Activated naive CD4-positive, alpha-beta T cell treated with anti-CD3 and anti-CD28 coated beads, Interleukin-2, amount 50 U/mL, for 24 hours (primary cell): Measurements from ENCODE around the gene CYB5R2.

Experiments
- H3K27ac Mint-ChIP-seq: one replicate; pipeline ENCODE4 v1.8.0; 2021; ENCODE audit warnings: mild to moderate bottlenecking, mixed read lengths
- H3K27me3 Mint-ChIP-seq: one replicate; pipeline ENCODE4 v1.8.0; 2021; ENCODE audit warnings: mixed read lengths
- H3K36me3 Mint-ChIP-seq: one replicate; pipeline ENCODE4 v1.8.0; 2021; ENCODE audit warnings: mixed read lengths
- H3K4me1 Mint-ChIP-seq: one replicate; pipeline ENCODE4 v1.8.0; 2021; ENCODE audit warnings: mixed read lengths
- H3K4me3 Mint-ChIP-seq: one replicate; pipeline ENCODE4 v1.8.0; 2021; ENCODE audit warnings: mild to moderate bottlenecking, mixed read lengths
- H3K9me3 Mint-ChIP-seq: one replicate; pipeline ENCODE4 v1.8.0; 2021; ENCODE audit warnings: mixed read lengths

The CYB5R2 gene

DNA sequence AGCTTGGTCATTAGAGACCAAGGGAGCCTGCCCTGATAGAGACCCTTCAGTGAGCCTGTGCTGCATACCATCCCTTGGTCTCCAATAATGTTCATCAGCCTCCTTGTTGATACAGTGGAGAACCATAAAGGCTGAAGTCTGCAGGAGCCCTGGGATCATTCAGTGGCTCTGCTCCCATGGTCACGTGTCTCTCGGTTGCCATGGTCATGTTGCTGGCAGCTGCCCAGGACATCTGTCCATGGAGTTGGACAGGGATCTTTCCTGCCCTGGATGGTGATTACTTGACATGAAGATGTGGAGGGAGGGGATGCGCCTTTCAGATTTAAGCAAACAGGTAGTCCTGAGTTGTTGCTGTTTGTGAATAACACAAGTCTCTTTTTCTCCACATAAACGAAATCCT, 38.2 kb downstream of the CYB5R2 start:
- Mint-ChIP-seq H3K36me3 (peaks cover 19% of the 10 kb centered on the region), H3K27me3 (no peaks in the 10 kb centered on the region), H3K4me1 (no peaks in the 10 kb centered on the region), H3K4me3 (no peak overlapping the region), H3K9me3 (no peaks in the 10 kb centered on the region), H3K27ac (no peak overlapping the region)

- H3K4me3 Mint-ChIP-seq: no peak overlapping the region
- H3K36me3 Mint-ChIP-seq: peaks cover 20% of the 10 kb centered on the region
- H3K9me3 Mint-ChIP-seq: no peaks in the 10 kb centered on the region
- H3K27me3 Mint-ChIP-seq: no peaks in the 10 kb centered on the region
- no peak overlapping the region for H3K27ac Mint-ChIP-seq
- H3K4me1 Mint-ChIP-seq: no peaks in the 10 kb centered on the region
Observed at GRCh38 chr11:7632211-7632610, 41.1 kb downstream of the CYB5R2 start.

- H3K36me3 Mint-ChIP-seq: peaks cover 15% of the 10 kb centered on the region
- no peaks in the 10 kb centered on the region for H3K27me3 Mint-ChIP-seq
- H3K27ac Mint-ChIP-seq: no peak overlapping the region
- H3K4me3 Mint-ChIP-seq: no peak overlapping the region
- no peaks in the 10 kb centered on the region for H3K4me1 Mint-ChIP-seq
- H3K9me3 Mint-ChIP-seq: no peaks in the 10 kb centered on the region
Observed at GRCh38 chr11:7630002-7630401, 43.3 kb downstream of the CYB5R2 start.

DNA sequence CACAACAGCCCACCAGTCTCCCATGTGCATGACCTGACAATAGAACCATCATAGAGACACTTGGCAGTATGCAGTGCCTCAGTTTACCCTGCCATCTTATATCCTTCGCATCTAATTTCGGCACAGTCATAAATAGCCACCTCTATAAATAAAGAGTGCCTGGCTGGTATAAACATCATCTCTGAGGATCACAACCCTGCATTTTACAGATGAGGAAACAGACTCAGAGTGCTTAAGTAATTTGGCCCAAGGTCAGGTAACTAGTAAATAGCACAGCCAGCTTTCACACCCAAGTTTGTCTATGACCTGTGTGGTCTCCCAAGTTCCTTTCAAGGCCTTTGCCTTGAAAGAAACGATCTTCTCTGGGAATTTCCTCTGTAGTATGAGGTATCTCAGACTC, 44.6 kb downstream of the CYB5R2 start:
- Mint-ChIP-seq H3K4me1 (no peaks in the 10 kb centered on the region), H3K4me3 (no peak overlapping the region), H3K27ac (no peak overlapping the region), H3K9me3 (no peaks in the 10 kb centered on the region), H3K27me3 (no peaks in the 10 kb centered on the region), H3K36me3 (peaks cover 10% of the 10 kb centered on the region)

GRCh38 chr11:7622721-7623120, 50.6 kb downstream of the CYB5R2 start:
- Mint-ChIP-seq H3K9me3 (no peaks in the 10 kb centered on the region), H3K4me1 (no peaks in the 10 kb centered on the region), H3K27ac (no peak overlapping the region), H3K4me3 (no peak overlapping the region), H3K27me3 (no peaks in the 10 kb centered on the region), H3K36me3 (no peaks in the 10 kb centered on the region)

DNA sequence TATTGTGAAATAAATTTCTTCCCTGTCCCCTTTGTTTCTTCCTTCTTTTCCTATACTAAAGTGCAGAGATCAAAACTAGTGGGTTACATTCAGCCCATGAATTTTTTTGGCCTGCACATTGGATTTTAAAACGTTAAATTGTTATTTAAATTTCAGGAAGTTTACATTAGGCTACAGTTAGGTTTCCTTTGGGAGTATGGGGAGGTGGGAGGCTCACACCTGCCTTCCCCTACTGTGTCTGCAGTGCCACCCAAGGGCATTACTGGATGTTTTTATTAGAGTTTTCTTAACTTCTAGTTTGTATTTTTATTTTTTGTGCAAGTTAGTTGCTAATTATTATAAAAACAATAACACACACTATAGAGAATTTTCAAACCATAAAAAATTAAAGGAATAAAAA, 51.7 kb downstream of the CYB5R2 start:
- Mint-ChIP-seq H3K27ac (no peak overlapping the region), H3K9me3 (no peaks in the 10 kb centered on the region), H3K4me1 (no peaks in the 10 kb centered on the region), H3K27me3 (no peaks in the 10 kb centered on the region), H3K36me3 (no peaks in the 10 kb centered on the region), H3K4me3 (no peak overlapping the region)

DNA sequence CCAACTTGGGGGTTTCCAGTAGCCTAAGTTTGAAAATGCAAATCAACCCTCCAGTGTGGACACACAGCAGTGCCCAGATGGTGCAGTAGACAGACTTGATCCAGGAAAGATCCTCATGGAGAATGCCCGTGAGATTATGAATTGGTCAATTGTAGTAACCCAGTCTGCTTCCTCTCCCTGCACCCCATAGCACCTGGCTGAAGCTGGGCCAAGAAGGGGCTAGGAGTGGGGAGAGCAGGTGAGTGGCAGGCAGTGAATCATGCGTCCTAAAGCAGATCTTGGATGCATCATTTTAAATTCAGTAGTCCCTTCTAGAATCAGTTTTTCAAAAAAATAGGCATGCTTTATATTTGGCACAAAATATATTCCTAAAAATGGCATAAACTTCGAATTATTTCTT, 52.2 kb downstream of the CYB5R2 start:
- Mint-ChIP-seq H3K9me3 (no peaks in the 10 kb centered on the region), H3K4me1 (no peaks in the 10 kb centered on the region), H3K36me3 (no peaks in the 10 kb centered on the region), H3K4me3 (no peak overlapping the region), H3K27ac (no peak overlapping the region), H3K27me3 (no peaks in the 10 kb centered on the region)

DNA sequence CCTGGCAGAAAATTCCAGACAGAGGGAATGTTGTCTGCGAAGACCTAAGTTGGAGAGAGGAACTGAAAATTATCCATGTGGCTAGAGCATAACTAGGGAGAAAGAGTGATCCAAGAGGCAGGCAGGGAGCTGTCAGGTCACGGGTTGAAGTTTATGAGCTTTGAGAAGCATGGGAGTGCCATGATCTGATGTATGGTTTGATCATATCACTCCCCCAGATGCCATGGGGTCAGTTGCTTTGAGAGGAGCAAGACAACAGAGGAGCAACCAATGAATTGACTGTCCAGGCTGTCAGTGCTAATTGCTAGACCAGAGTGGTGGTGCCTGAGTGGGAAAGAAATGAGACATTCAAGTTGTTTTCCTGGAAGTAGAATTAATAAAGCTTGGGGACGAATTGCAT, 54.0 kb downstream of the CYB5R2 start:
- no peak overlapping the region for H3K27ac Mint-ChIP-seq
- H3K36me3 Mint-ChIP-seq: no peaks in the 10 kb centered on the region
- no peaks in the 10 kb centered on the region for H3K4me1 Mint-ChIP-seq

GRCh38 chr11:7617032-7617431, 56.3 kb downstream of the CYB5R2 start:
- Mint-ChIP-seq H3K27ac (no peak overlapping the region), H3K4me1 (no peaks in the 10 kb centered on the region), H3K27me3 (no peaks in the 10 kb centered on the region), H3K4me3 (no peak overlapping the region), H3K36me3 (no peaks in the 10 kb centered on the region), H3K9me3 (no peaks in the 10 kb centered on the region)

More for the DNA sequence above, 54.0 kb downstream of the CYB5R2 start:
- no peaks in the 10 kb centered on the region for H3K9me3 Mint-ChIP-seq
- H3K27me3 Mint-ChIP-seq: no peaks in the 10 kb centered on the region
- no peak overlapping the region for H3K4me3 Mint-ChIP-seq
